OCI-LY1 (cell line): ENCODE measurements around the gene PDGFD.

Source experiments
- CTCF ChIP-seq: fragments of 200-600 bp; sonication (generic), shearing (Covaris generic); IDR thresholded peaks from 2 replicates; pipeline ENCODE4 v1.5.1; 2017; ENCODE audit warnings: mild to moderate bottlenecking, antibody characterized with exemption, low read length, moderate library complexity, mixed read lengths
- EZH2 ChIP-seq: fragments of 200-600 bp; sonication (generic), shearing (Covaris generic); IDR thresholded peaks from 2 replicates; pipeline ENCODE4 v1.8.0; 2017; ENCODE audit warnings: borderline replicate concordance, mixed run types, mild to moderate bottlenecking, antibody characterized with exemption, low read length, moderate library complexity, mixed read lengths

DNA sequence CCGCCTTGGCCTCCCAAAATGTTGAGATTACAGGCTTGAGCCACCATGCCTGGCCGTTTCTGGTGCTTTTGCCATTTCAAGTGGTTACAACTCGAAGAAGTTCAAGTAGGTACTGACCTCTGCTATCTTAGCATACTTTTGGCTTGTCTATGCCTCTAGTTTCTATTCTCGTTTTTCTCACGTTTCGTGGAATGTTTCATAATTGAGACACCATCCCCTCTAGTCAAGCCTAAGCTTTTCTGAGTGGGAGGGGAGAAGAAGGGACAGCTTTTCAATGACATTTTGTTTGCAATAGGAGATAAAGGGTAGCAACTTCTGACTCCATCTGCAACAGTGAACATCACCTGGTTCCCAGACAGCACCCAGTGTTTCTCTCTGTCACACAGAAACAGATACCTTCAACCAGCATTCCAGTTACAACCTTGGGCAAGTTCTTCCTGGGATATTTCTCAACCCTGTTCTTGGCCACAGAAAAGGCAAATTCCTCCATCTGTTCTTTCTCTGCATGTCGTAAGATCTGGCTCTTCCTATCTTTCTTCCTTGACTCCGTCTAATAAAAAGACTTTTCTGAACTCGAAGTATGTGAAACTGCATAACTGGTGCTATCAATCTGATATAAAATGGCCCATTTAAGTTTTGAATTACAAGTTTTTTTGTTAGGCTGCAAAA lies 102.0 kb downstream of the PDGFD start:
- TF ChIP-seq CTCF, result no peak
- no peak for TF ChIP-seq EZH2
